Ramos (cell line): ENCODE data around the gene ALK.
"Not testable (repeated sequence)": the region's sequence is repeated elsewhere in the genome, so short reads cannot be mapped to it uniquely, and the experiment has no call there.

Source experiments
- in situ Hi-C: fragments of 300-500 bp; cut with MboI; formaldehyde crosslinking; loops from one replicate; pipeline ENCODE4 v1.14.3; 2022; ENCODE audit warnings: low sequenced_read_pairs; ENCODE audit not compliant: unreplicated experiment

The ALK gene

GRCh38 chr2:29278966-29279365 is 642.4 kb downstream of the ALK start:
- in situ Hi-C loops, result no loop called here

GRCh38 chr2:29276151-29276550 is 645.2 kb downstream of the ALK start:
- in situ Hi-C loops, result no loop called here

- in situ Hi-C loops, result no loop called here
These were observed 646.2 kb downstream of the ALK start for GRCh38 chr2:29275186-29275585.

GRCh38 chr2:29273685-29274611 is 647.4 kb downstream of the ALK start:
- in situ Hi-C loops, result no loop called here

- in situ Hi-C loops, result no loop called here
These were observed 648.2 kb downstream of the ALK start for GRCh38 chr2:29273004-29273684.

- in situ Hi-C loops, result no loop called here
These were observed 649.1 kb downstream of the ALK start for GRCh38 chr2:29272311-29272710.

GRCh38 chr2:29270701-29271121 is 650.7 kb downstream of the ALK start:
- in situ Hi-C loops, result no loop called here

- in situ Hi-C loops, result no loop called here
These were observed 651.6 kb downstream of the ALK start for GRCh38 chr2:29269765-29270109.

- in situ Hi-C loops, result no loop called here
These were observed 652.2 kb downstream of the ALK start for GRCh38 chr2:29269095-29269764.

- in situ Hi-C loops, result no loop called here
These were observed 653.7 kb downstream of the ALK start for GRCh38 chr2:29267720-29268119.

GRCh38 chr2:29263886-29264285 is 657.5 kb downstream of the ALK start:
- in situ Hi-C loops, result no loop called here

- in situ Hi-C loops, result no loop called here
These were observed 658.6 kb downstream of the ALK start for GRCh38 chr2:29262681-29263260.

GRCh38 chr2:29261003-29261402 is 660.4 kb downstream of the ALK start:
- in situ Hi-C loops, result no loop called here

- in situ Hi-C loops, result no loop called here
These were observed 661.1 kb downstream of the ALK start for GRCh38 chr2:29260142-29260772.

GRCh38 chr2:29259221-29259620 is 662.2 kb downstream of the ALK start:
- in situ Hi-C loops, result no loop called here

- in situ Hi-C loops, result no loop called here
These were observed 666.4 kb downstream of the ALK start for GRCh38 chr2:29255004-29255403.

GRCh38 chr2:29253495-29254275 is 667.7 kb downstream of the ALK start:
- in situ Hi-C loops, result not testable (repeated sequence)

- in situ Hi-C loops, result no loop called here
These were observed 668.4 kb downstream of the ALK start for GRCh38 chr2:29253026-29253425.

- in situ Hi-C loops, result no loop called here
These were observed 670.0 kb downstream of the ALK start for GRCh38 chr2:29251406-29251805.
